DOHH2 (cell line): ENCODE measurements around the gene GTF2H1.

Experiments
- H3F3A ChIP-seq: fragments of 200-600 bp; sonication (generic), shearing (Covaris generic); 2 replicates; pipeline ENCODE4 v1.6.0; 2016; ENCODE audit warnings: antibody characterized with exemption, mild to moderate bottlenecking; ENCODE audit not compliant: control insufficient read depth, insufficient read depth
- H3K27ac ChIP-seq: fragments of 200-600 bp; sonication (generic); 2 replicates; pipeline ENCODE4 v1.5.1; 2014; ENCODE audit warnings: low read depth, mild to moderate bottlenecking, low read length, moderate library complexity
- H3K27me3 ChIP-seq: fragments of 200-600 bp; sonication (generic); 2 replicates; pipeline ENCODE4 v1.6.1; 2014; ENCODE audit warnings: mild to moderate bottlenecking, low read length, mixed read lengths; ENCODE audit not compliant: control insufficient read depth
- H3K36me3 ChIP-seq: fragments of 200-600 bp; sonication (generic); 2 replicates; pipeline ENCODE4 v1.6.1; 2014; ENCODE audit warnings: mild to moderate bottlenecking, low read length, moderate library complexity, mixed read lengths; ENCODE audit not compliant: control insufficient read depth
- H3K4me1 ChIP-seq: fragments of 200-600 bp; sonication (generic); 2 replicates; pipeline ENCODE4 v1.6.1; 2014; ENCODE audit warnings: mild to moderate bottlenecking, low read length, mixed read lengths; ENCODE audit not compliant: control insufficient read depth
- H3K4me2 ChIP-seq: fragments of 200-600 bp; sonication (generic); 2 replicates; pipeline ENCODE4 v1.6.0; 2014; ENCODE audit warnings: mild to moderate bottlenecking, low read length, moderate library complexity
- H3K4me3 ChIP-seq: fragments of 200-600 bp; sonication (generic); 2 replicates; pipeline ENCODE4 v1.5.1; 2014; ENCODE audit warnings: mild to moderate bottlenecking, low read length, mixed read lengths
- H3K79me2 ChIP-seq: fragments of 200-600 bp; sonication (generic); 2 replicates; pipeline ENCODE4 v1.6.1; 2014; ENCODE audit warnings: mild to moderate bottlenecking, low read length, mixed read lengths; ENCODE audit not compliant: control insufficient read depth
- H3K9me2 ChIP-seq: fragments of 200-600 bp; sonication (generic); replicated peaks from 2 replicates; pipeline ENCODE4 v1.6.1; 2014; ENCODE audit warnings: mild to moderate bottlenecking, low read length, mixed read lengths; ENCODE audit not compliant: control insufficient read depth
- H3K9me3 ChIP-seq: fragments of 200-600 bp; sonication (generic); 2 replicates; pipeline ENCODE4 v1.6.1; 2014; ENCODE audit warnings: antibody characterized with exemption, low read length, mixed read lengths; ENCODE audit not compliant: control insufficient read depth, insufficient read depth
- H4K20me1 ChIP-seq: fragments of 200-600 bp; sonication (generic); 2 replicates; pipeline ENCODE4 v1.6.0; 2014; ENCODE audit warnings: low read depth, mild to moderate bottlenecking, antibody characterized with exemption, low read length, moderate library complexity; ENCODE audit not compliant: control insufficient read depth, insufficient read depth
- CTCF ChIP-seq: fragments of 200-600 bp; sonication (generic); IDR thresholded peaks from one replicate; pipeline ENCODE4 v1.5.1; 2014; ENCODE audit warnings: antibody characterized with exemption, mild to moderate bottlenecking, low read depth, low read length; ENCODE audit not compliant: poor library complexity, severe bottlenecking
- EZH2phosphoT487 ChIP-seq: fragments of 200-600 bp; sonication (generic); IDR thresholded peaks from 2 replicates; pipeline ENCODE4 v1.6.1; 2017; ENCODE audit warnings: borderline replicate concordance, mild to moderate bottlenecking, antibody characterized with exemption, low read length, moderate library complexity, mixed read lengths

The GTF2H1 gene

GRCh38 chr11:18317551-18317950 lies 4.8 kb upstream of the GTF2H1 start:
- no peaks in the 10 kb centered on the region; the same call in none of the 2 replicates for H4K20me1 ChIP-seq
- no peaks in the 10 kb centered on the region for H3K9me2 ChIP-seq
- no peaks in the 10 kb centered on the region for H3K27me3 ChIP-seq
- H3K4me1 ChIP-seq, result peaks cover 31% of the 10 kb centered on the region
- H3K4me3 ChIP-seq, result no peak overlapping the region
- peaks cover 86% of the 10 kb centered on the region for H3K79me2 ChIP-seq
- H3F3A ChIP-seq, result no peaks in the 10 kb centered on the region
- H3K27ac ChIP-seq, result no peak overlapping the region
- H3K36me3 ChIP-seq, result peaks cover 47% of the 10 kb centered on the region
- TF ChIP-seq CTCF, result no peak
- TF ChIP-seq EZH2phosphoT487, result no peak
- H3K9me3 ChIP-seq, result no peaks in the 10 kb centered on the region
- no peak overlapping the region for H3K4me2 ChIP-seq

- Histone ChIP-seq H3K9me3 (no peaks in the 10 kb centered on the region), H4K20me1 (peaks cover 4% of the 10 kb centered on the region), H3K4me2 (peak overlapping the region; percentile 63), H3K27me3 (no peaks in the 10 kb centered on the region), H3K9me2 (no peaks in the 10 kb centered on the region), H3K27ac (no peak overlapping the region), H3K36me3 (peaks cover 51% of the 10 kb centered on the region), H3K4me1 (peaks cover 42% of the 10 kb centered on the region), H3K79me2 (peaks cover 93% of the 10 kb centered on the region), H3F3A (no peaks in the 10 kb centered on the region), H3K4me3 (peak overlapping the region; percentile 86)
- no peak for TF ChIP-seq EZH2phosphoT487
- TF ChIP-seq CTCF, result no peak
Observed at GRCh38 chr11:18319914-18320313, 2.5 kb upstream of the GTF2H1 start.

- no peaks in the 10 kb centered on the region for H3K27me3 ChIP-seq
- H3K9me3 ChIP-seq, result no peaks in the 10 kb centered on the region
- peaks cover 57% of the 10 kb centered on the region for H3K36me3 ChIP-seq
- H3K79me2 ChIP-seq, result peaks cover 93% of the 10 kb centered on the region
- no peaks in the 10 kb centered on the region for H3F3A ChIP-seq
- H3K9me2 ChIP-seq, result no peaks in the 10 kb centered on the region
- H3K4me1 ChIP-seq, result peaks cover 49% of the 10 kb centered on the region
- peak overlapping the region; percentile 86 for H3K4me3 ChIP-seq
- peak overlapping the region; percentile 63 for H3K4me2 ChIP-seq
- peaks cover 5% of the 10 kb centered on the region for H4K20me1 ChIP-seq
- no peak overlapping the region for H3K27ac ChIP-seq
- TF ChIP-seq CTCF (no peak), EZH2phosphoT487 (no peak)
Observed at GRCh38 chr11:18320617-18321016, 1.8 kb upstream of the GTF2H1 start.

- H3K9me2 ChIP-seq, result no peaks in the 10 kb centered on the region
- H4K20me1 ChIP-seq, result peaks cover 5% of the 10 kb centered on the region
- no peaks in the 10 kb centered on the region for H3K9me3 ChIP-seq
- peak overlapping the region; percentile 86 for H3K4me3 ChIP-seq
- H3K4me1 ChIP-seq, result peaks cover 52% of the 10 kb centered on the region
- no peaks in the 10 kb centered on the region for H3K27me3 ChIP-seq
- TF ChIP-seq CTCF (no peak), EZH2phosphoT487 (no peak)
- H3K36me3 ChIP-seq, result peaks cover 59% of the 10 kb centered on the region
- H3K4me2 ChIP-seq, result peak overlapping the region; percentile 63
- no peaks in the 10 kb centered on the region for H3F3A ChIP-seq
- peak overlapping the region; percentile 74 for H3K27ac ChIP-seq
- H3K79me2 ChIP-seq, result peaks cover 93% of the 10 kb centered on the region
Observed at GRCh38 chr11:18321578-18321968, 794 bp upstream of the GTF2H1 start.
